IMR-90 (cell line): ENCODE measurements around the gene MTMR3.

Experiments used
- BHLHE40 ChIP-seq: fragments of 150-350 bp; IDR thresholded peaks from 2 replicates; pipeline ENCODE4 v1.6.1; 2016; ENCODE audit warnings: mild to moderate bottlenecking, low read depth, low read length
- CEBPB ChIP-seq: IDR thresholded peaks from 2 replicates; pipeline ENCODE4 v1.6.1; 2012; ENCODE audit warnings: low read depth, low read length, improper control_type of control experiment
- POLR2A ChIP-seq: IDR thresholded peaks from 2 replicates; pipeline ENCODE4 v1.6.1; 2012; ENCODE audit warnings: mild to moderate bottlenecking, low read depth, low read length
- RAD21 ChIP-seq: IDR thresholded peaks from 2 replicates; pipeline ENCODE4 v1.6.1; 2012; ENCODE audit warnings: low read length, improper control_type of control experiment
- RFX5 ChIP-seq: IDR thresholded peaks from 2 replicates; pipeline ENCODE4 v1.8.0; 2012; ENCODE audit warnings: low read depth, mild to moderate bottlenecking, low read length, moderate library complexity
- SMC3 ChIP-seq: fragments of 150-350 bp; IDR thresholded peaks from 2 replicates; pipeline ENCODE4 v1.6.1; 2016; ENCODE audit warnings: low read depth, mild to moderate bottlenecking, antibody characterized with exemption, low read length, moderate library complexity
- TF ChIP-seq, protein P1 (sequence below): fragments of 150-350 bp; IDR thresholded peaks from 2 replicates; pipeline ENCODE4 v1.6.1; 2017; ENCODE audit warnings: mild to moderate bottlenecking, antibody characterized with exemption, low read length, low read depth
- TF ChIP-seq, protein P2 (sequence below): conservative IDR thresholded peaks from 2 replicates; pipeline ENCODE4 v1.5.1; 2012; ENCODE audit warnings: mild to moderate bottlenecking, low read depth, low read length, improper control_type of control experiment
- TF ChIP-seq, protein P3 (sequence below): fragments of 150-350 bp; IDR thresholded peaks from 2 replicates; pipeline ENCODE4 v1.6.1; 2016; ENCODE audit warnings: low read depth, mild to moderate bottlenecking, low read length, moderate library complexity, borderline replicate concordance

DNA sequence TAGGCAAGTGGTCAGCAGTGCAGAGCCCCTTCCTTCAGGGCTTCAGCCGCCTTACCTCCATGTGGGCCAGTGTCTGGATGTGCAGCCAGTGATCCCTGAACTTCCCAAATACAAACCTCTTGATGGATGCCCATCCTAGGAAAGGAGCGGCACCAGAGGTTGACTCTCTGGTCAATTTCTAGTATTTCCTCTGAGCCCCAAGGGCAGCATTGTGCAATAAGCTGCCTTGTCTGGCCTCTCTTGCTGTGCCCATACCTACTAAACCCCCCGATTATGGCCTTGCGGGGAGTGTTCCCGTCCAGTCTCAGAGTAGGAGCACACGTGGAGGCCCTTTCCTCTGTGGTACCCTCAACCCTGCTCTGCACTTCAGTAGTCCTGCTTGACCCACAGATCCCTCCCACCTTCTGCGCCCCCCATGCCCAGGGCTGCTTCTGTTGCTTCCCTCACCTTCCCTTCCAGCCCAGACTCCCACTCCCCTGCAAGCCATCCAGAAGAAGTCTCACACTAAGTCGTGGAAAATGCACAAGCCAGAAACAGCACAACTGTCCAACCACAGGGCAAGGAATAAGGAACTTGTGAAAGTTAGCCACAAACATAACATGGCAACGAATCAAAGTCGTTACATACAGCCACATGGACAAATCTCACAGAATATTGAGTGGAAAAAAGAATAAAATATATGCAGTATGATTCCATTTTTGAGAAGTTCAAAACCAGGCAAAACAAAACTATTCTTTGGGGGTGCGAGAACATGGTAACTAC is 157.7 kb downstream of the MTMR3 start:
- TF ChIP-seq, protein P1, sequence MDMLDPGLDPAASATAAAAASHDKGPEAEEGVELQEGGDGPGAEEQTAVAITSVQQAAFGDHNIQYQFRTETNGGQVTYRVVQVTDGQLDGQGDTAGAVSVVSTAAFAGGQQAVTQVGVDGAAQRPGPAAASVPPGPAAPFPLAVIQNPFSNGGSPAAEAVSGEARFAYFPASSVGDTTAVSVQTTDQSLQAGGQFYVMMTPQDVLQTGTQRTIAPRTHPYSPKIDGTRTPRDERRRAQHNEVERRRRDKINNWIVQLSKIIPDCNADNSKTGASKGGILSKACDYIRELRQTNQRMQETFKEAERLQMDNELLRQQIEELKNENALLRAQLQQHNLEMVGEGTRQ = no peak
- TF ChIP-seq, protein P2, sequence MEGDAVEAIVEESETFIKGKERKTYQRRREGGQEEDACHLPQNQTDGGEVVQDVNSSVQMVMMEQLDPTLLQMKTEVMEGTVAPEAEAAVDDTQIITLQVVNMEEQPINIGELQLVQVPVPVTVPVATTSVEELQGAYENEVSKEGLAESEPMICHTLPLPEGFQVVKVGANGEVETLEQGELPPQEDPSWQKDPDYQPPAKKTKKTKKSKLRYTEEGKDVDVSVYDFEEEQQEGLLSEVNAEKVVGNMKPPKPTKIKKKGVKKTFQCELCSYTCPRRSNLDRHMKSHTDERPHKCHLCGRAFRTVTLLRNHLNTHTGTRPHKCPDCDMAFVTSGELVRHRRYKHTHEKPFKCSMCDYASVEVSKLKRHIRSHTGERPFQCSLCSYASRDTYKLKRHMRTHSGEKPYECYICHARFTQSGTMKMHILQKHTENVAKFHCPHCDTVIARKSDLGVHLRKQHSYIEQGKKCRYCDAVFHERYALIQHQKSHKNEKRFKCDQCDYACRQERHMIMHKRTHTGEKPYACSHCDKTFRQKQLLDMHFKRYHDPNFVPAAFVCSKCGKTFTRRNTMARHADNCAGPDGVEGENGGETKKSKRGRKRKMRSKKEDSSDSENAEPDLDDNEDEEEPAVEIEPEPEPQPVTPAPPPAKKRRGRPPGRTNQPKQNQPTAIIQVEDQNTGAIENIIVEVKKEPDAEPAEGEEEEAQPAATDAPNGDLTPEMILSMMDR = no peak
- TF ChIP-seq POLR2A = no peak
- TF ChIP-seq CEBPB = peak; percentile 49; the same call in 1 of the 2 replicates
- TF ChIP-seq SMC3 = no peak
- TF ChIP-seq, protein P3, sequence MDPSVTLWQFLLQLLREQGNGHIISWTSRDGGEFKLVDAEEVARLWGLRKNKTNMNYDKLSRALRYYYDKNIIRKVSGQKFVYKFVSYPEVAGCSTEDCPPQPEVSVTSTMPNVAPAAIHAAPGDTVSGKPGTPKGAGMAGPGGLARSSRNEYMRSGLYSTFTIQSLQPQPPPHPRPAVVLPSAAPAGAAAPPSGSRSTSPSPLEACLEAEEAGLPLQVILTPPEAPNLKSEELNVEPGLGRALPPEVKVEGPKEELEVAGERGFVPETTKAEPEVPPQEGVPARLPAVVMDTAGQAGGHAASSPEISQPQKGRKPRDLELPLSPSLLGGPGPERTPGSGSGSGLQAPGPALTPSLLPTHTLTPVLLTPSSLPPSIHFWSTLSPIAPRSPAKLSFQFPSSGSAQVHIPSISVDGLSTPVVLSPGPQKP = no peak
- TF ChIP-seq BHLHE40 = no peak
- no peak for TF ChIP-seq RAD21
- no peak for TF ChIP-seq RFX5
